ENCODE results near the gene AOX1.
A peak's percentile ranks its signal among the peaks of the same experiment; 100 is the strongest.
"Not testable (repeated sequence)": the region's sequence is repeated elsewhere in the genome, so short reads cannot be mapped to it uniquely, and the experiment has no call there.

Gene AOX1

DNA sequence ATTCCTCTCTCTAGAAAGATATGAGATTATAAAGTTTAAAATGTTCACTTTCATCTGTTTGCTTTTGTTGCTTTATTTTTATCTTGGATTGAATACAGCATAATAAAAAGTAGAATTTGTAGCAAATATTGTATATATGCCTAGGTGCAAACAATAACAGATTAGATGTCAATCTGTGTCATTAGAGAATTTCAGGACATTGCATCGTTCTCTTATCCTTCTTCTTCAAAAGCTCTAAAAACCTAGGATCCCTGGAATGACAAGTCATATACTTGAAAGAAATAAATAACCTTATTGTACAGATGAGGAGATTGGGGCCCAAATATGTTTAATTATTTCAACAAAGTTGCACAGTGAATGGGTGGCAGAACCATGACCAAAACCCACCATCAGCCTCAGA lies 123.1 kb downstream of the AOX1 start:
- no peak for TF ChIP-seq CTCF (conservative IDR thresholded peaks at IDR 0.05; ENCODE audit: low read depth)
- POLR2A ChIA-PET (ENCODE audit: low non-redundant PET), result no interaction called here
- CTCF ChIA-PET, result interaction anchor here (0.7 kb wide), 1 partner anchor 360 kb away, joined by 3 read pairs; no protein-coding TSS in a partner anchor

DNA sequence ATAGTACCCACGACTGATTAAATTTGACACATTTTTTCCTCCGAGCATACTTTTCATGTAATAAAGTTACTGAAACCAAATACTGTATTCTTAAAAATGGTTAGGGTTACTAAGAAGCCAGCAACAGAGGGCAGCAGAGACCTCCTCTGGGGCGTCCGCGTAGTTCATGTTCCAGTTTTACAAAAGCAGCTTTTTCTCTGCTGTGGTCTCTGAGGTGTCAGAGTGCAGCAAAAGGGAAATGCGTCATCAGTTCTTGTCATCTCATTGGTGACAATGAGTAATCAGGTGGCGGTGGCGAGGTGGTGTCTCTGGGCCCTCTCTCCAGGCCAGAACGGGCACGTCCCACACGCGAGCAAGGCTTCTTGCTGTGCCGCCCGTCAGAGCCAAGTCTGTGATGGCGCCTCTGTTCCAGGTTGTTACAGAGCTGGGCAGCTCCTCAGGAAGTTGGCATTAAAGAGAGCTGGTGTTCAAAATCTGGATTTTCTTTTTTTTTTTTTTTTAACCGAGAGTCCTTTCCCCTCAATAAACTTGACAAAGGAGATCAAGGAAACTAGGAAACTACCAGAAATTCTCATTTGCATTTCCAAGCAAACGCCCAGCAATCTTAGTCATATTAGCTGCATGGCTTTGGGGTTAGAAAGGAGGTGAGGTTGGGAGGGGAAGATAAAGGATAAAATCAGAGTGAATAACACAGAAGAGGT lies 127.3 kb downstream of the AOX1 start:
- H3K27ac ChIP-seq, result peak overlapping the region; percentile 82
- TF ChIP-seq CTCF (conservative IDR thresholded peaks at IDR 0.05; ENCODE audit: low read depth), result peak; percentile 90
- DNase-seq (ENCODE audit: low spot score), result peak; percentile 69
- ChIA-PET CTCF (interaction anchor here (0.5 to 1.7 kb wide), 22 partner anchors 9 to 744 kb away, joined by 3 to 12 read pairs (median 3); partner anchors contain the start of gene CLK1), POLR2A (ENCODE audit: low non-redundant PET) (interaction anchor here (0.8 kb wide), 1 partner anchor 86 kb away, joined by 6 read pairs; no protein-coding TSS in a partner anchor)

More for the DNA sequence above, 123.1 kb downstream of the AOX1 start:
- H3K27ac ChIP-seq, result no peak overlapping the region
- no peak for DNase-seq (ENCODE audit: low spot score)

- H3K27ac ChIP-seq, result peak overlapping the region; percentile 82
- no peak for DNase-seq (ENCODE audit: low spot score)
- POLR2A ChIA-PET (ENCODE audit: low non-redundant PET), result no interaction called here
- CTCF ChIA-PET, result interaction anchor here (0.7 to 1.7 kb wide), 12 partner anchors 22 to 744 kb away, joined by 3 to 12 read pairs (median 3); partner anchors contain the start of gene CLK1
- TF ChIP-seq CTCF (conservative IDR thresholded peaks at IDR 0.05; ENCODE audit: low read depth), result no peak
Measured at GRCh38 chr2:200713704-200714064, 127.9 kb downstream of the AOX1 start.

DNA sequence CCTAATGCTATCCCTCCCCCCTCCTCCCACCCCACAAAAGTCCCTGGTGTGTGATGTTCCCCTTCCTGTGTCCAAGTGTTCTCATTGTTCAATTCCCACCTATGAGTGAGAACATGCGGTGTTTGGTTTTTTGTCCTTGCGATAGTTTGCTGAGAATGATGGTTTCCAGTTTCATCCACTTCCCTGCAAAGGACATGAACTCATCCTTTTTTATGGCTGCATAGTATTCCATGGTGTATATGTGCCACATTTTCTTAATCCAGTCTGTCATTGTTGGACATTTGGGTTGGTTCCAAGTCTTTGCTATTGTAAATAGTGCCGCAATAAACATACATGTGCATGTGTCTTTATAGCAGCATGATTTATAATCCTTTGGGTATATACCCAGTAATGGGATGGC lies 129.2 kb downstream of the AOX1 start:
- CTCF ChIA-PET; POLR2A ChIA-PET (ENCODE audit: low non-redundant PET); H3K27ac ChIP-seq; DNase-seq (ENCODE audit: low spot score): not testable (repeated sequence)

GRCh38 chr2:200716386-200716785 lies 130.6 kb downstream of the AOX1 start:
- CTCF ChIA-PET, result interaction anchor here (0.6 kb wide), 1 partner anchor 137 kb away, joined by 4 read pairs; no protein-coding TSS in a partner anchor
- no peak for DNase-seq (ENCODE audit: low spot score)
- H3K27ac ChIP-seq, result no peak overlapping the region
- POLR2A ChIA-PET (ENCODE audit: low non-redundant PET), result no interaction called here
- TF ChIP-seq CTCF (conservative IDR thresholded peaks at IDR 0.05; ENCODE audit: low read depth), result no peak
